ENCODE data around the gene TRPM3. TPM values are rescaled to one million over a fixed set of nuclear protein-coding genes. Genes with fewer than 3 reads are reported as not detected.

TRPM3 gene
- total and polyA plus RNA-seq, 2 of the 8 experiments (the other 6 are each of a cell fraction or from before 2014, with no cell fraction given) = 2.4 to 10.9 TPM

DNA sequence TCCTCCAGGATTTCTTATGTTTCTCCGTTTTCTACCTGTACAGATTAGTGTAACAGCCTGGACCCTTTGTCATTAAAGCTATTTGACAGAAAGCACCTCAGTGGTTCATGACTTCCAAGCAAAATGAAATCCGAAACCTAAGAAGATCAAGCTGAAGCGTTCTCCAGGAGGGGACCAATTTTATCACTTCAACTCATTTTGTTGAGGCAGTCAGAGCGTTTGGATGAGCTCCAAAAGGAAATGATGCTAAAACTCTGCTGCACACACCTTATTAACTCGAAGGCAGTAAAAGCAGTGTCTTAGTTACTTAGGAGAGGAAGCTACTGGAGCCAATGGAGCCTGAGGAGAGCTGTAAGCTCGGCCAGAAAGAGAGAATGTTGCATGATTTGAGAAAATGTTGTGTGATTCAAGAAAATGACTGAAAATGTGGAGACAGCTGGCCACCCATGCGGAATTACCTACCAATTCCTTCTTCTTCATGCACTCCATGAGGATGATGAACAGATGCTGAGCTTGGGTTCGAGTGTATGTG is 360.2 kb downstream of the TRPM3 start:
- no peak overlapping the region for H2BK15ac ChIP-seq (ENCODE audit: low read length)
- H4K8ac ChIP-seq (ENCODE audit: extremely low read depth, insufficient read depth, low read length) = no peak overlapping the region
- no peak overlapping the region for H2BK120ac ChIP-seq (replicated peaks; ENCODE audit: low read depth, low read length)
- FAIRE-seq (no peak), DNase-seq (ENCODE audit: low read depth in 1 of 2, low spot score in 2 of 2) (no peak)
- H3K27me3 ChIP-seq (replicated peaks in 1 of 4; ENCODE audit: control insufficient read depth in 3 of 4, extremely low read depth in 1 of 4, insufficient read depth in 3 of 4, low read length in 3 of 4) = no peaks in the 10 kb centered on the region
- no peak overlapping the region for H3K27ac ChIP-seq (ENCODE audit: low read depth, low read length)
- no peaks in the 10 kb centered on the region for H3K36me3 ChIP-seq (ENCODE audit: control insufficient read depth in 2 of 4, insufficient read depth in 4 of 4, low read length in 3 of 4)
- no peak overlapping the region for H4K5ac ChIP-seq (ENCODE audit: insufficient read length, low read depth, low read length)
- no peak overlapping the region for H3K18ac ChIP-seq (ENCODE audit: extremely low read depth, low read length)
- no peak overlapping the region for H3K56ac ChIP-seq (replicated peaks; ENCODE audit: insufficient read length, low read depth, low read length)
- H3K9me3 ChIP-seq (ENCODE audit: insufficient read depth in 2 of 2, low read depth in 1 of 2, low read length in 1 of 2) = no peaks in the 10 kb centered on the region
- H3K9ac ChIP-seq (replicated peaks in 1 of 4; ENCODE audit: extremely low read depth in 1 of 4, low read depth in 3 of 4, low read length in 3 of 4) = no peak overlapping the region
- 85% methylated on average over 8 of the region's 8 CpGs; no CpG with 5 or more reads in 1 of the 2 experiments for WGBS, 2 experiments (ENCODE audit: extremely low coverage in 1 of 2, insufficient coverage in 1 of 2, insufficient read length in 1 of 2, insufficient replicate concordance in 2 of 2, low coverage in 1 of 2, low lambda C conversion rate in 2 of 2, missing lambda C conversion rate in 1 of 2)
- no peak overlapping the region for H3K14ac ChIP-seq (ENCODE audit: insufficient read length)
- H4K20me1 ChIP-seq (replicated peaks in 1 of 2; ENCODE audit: control insufficient read depth in 1 of 2, insufficient read depth in 2 of 2, low read length in 2 of 2) = no peaks in the 10 kb centered on the region
- H3K23me2 ChIP-seq (ENCODE audit: low read depth, low read length) = no peaks in the 10 kb centered on the region
- no peak overlapping the region for H2AK5ac ChIP-seq (ENCODE audit: low read depth, low read length)
- ChIA-PET CTCF (ENCODE audit: partially characterized antibody) (interaction anchor here (0.6 to 2.7 kb wide), 4 partner anchors 10 to 489 kb away, joined by 3 to 7 read pairs (median 4); no protein-coding TSS in a partner anchor), POLR2A (ENCODE audit: partially characterized antibody) (no interaction called here)
- H3K79me2 ChIP-seq (ENCODE audit: control insufficient read depth in 1 of 2, insufficient read depth in 2 of 2, low read length in 2 of 2) = no peaks in the 10 kb centered on the region
- H3K23ac ChIP-seq (ENCODE audit: insufficient read length) = no peak overlapping the region
- no peak overlapping the region for H3K4ac ChIP-seq (replicated peaks; ENCODE audit: insufficient read length, low read depth, low read length)
- peaks cover 0 to 1% (median 0%) of the 10 kb centered on the region in 4 experiments; a peak in 1 of 7 replicates for H3K4me1 ChIP-seq (replicated peaks in 1 of 4; ENCODE audit: control insufficient read depth in 3 of 4, insufficient read depth in 4 of 4, low read length in 3 of 4)
- H3K4me2 ChIP-seq (ENCODE audit: insufficient read depth in 1 of 2, low read depth in 2 of 2, low read length in 2 of 2) = no peak overlapping the region
- no peaks in the 10 kb centered on the region for H3K79me1 ChIP-seq (ENCODE audit: low read depth, low read length)
- H2AFZ ChIP-seq (ENCODE audit: low read length) = no peak overlapping the region
- H3K4me3 ChIP-seq (ENCODE audit: extremely low read depth in 1 of 4, insufficient read depth in 2 of 4, low read depth in 3 of 4, low read length in 4 of 4) = no peak overlapping the region
- no peak overlapping the region for H4K91ac ChIP-seq (replicated peaks; ENCODE audit: insufficient read length, low read length)
- H2BK5ac ChIP-seq (ENCODE audit: low read depth, low read length) = no peak overlapping the region
- H2BK20ac ChIP-seq (ENCODE audit: low read length) = no peak overlapping the region
- TF ChIP-seq HDAC2 (IDR thresholded peaks at IDR 0.05; ENCODE audit: borderline replicate concordance in 1 of 2, low read depth in 2 of 2, low read length in 2 of 2) (no peak), POU5F1 (IDR thresholded peaks at IDR 0.05; ENCODE audit: low read depth, low read length) (no peak), RBBP5 (IDR thresholded peaks at IDR 0.05; ENCODE audit: borderline replicate concordance, low read depth, low read length) (no peak), YY1 (IDR thresholded peaks at IDR 0.05; ENCODE audit: low read depth, low read length) (no peak), SP4 (IDR thresholded peaks at IDR 0.05; ENCODE audit: low read length) (no peak), GTF2F1 (IDR thresholded peaks at IDR 0.05; ENCODE audit: borderline replicate concordance, low read depth, low read length) (no peak), RFX5 (IDR thresholded peaks at IDR 0.05; ENCODE audit: borderline replicate concordance, low read depth, low read length) (no peak), SIN3A (conservative IDR thresholded peaks at IDR 0.05 in 1 of 2, IDR thresholded peaks at IDR 0.05 in 1 of 2; ENCODE audit: low read depth in 1 of 2, low read length in 2 of 2) (no peak), JUND (IDR thresholded peaks at IDR 0.05; ENCODE audit: low read length) (no peak)
- H2BK12ac ChIP-seq (ENCODE audit: low read depth, low read length) = no peak overlapping the region

Data from H1 (cell line).